Neural cell (in vitro differentiated cells): ENCODE data around the gene NTN4. TPM values are rescaled to one million over a fixed set of nuclear protein-coding genes. Genes with fewer than 3 reads are reported as not detected.

Experiments
- H2AFZ ChIP-seq: fragments of 200-600, 300-800 bp; sonication (generic), shearing (Covaris generic); 2 replicates; pipeline ENCODE4 v1.6.0; 2014; ENCODE audit warnings: low read depth, mild to moderate bottlenecking, antibody characterized with exemption, low read length, moderate library complexity
- H3F3A ChIP-seq: fragments of 200-600 bp; shearing (Covaris generic); 2 replicates; pipeline ENCODE4 v1.6.1; 2016; ENCODE audit warnings: mild to moderate bottlenecking, moderate library complexity, mixed read lengths, antibody characterized with exemption, low read length; ENCODE audit not compliant: insufficient read depth, poor library complexity, severe bottlenecking
- H3K27ac ChIP-seq: fragments of 200-600, 300-800 bp; sonication (generic), shearing (Covaris generic); 2 replicates; pipeline ENCODE4 v1.5.1; 2014; ENCODE audit warnings: mild to moderate bottlenecking, low read length, moderate library complexity
- H3K27me3 ChIP-seq: fragments of 300-800, 200-600 bp; sonication (generic), shearing (Covaris generic); 2 replicates; pipeline ENCODE4 v1.6.0; 2014; ENCODE audit warnings: mild to moderate bottlenecking, low read depth, low read length, moderate library complexity; ENCODE audit not compliant: insufficient read depth
- H3K36me3 ChIP-seq: fragments of 300-800, 200-600 bp; sonication (generic), shearing (Covaris generic); 2 replicates; pipeline ENCODE4 v1.5.1; 2014; ENCODE audit warnings: mild to moderate bottlenecking, antibody characterized with exemption, low read length, moderate library complexity; ENCODE audit not compliant: insufficient read depth
- H3K4me2 ChIP-seq: fragments of 300-800, 200-600 bp; sonication (generic), shearing (Covaris generic); 2 replicates; pipeline ENCODE4 v1.6.0; 2014; ENCODE audit warnings: mild to moderate bottlenecking, low read length
- H3K4me3 ChIP-seq: fragments of 300-800, 200-600 bp; sonication (generic), shearing (Covaris generic); 2 replicates; pipeline ENCODE4 v1.5.1; 2014; ENCODE audit warnings: mild to moderate bottlenecking, low read length, moderate library complexity
- H3K79me2 ChIP-seq: fragments of 200-600 bp; shearing (Covaris generic); replicated peaks from 2 replicates; pipeline ENCODE4 v1.6.0; 2014; ENCODE audit warnings: mild to moderate bottlenecking, low read length, moderate library complexity; ENCODE audit not compliant: insufficient read depth
- H3K9ac ChIP-seq: fragments of 300-800, 200-600 bp; sonication (generic), shearing (Covaris generic); 2 replicates; pipeline ENCODE4 v1.6.1; 2016; ENCODE audit warnings: mild to moderate bottlenecking, low read length, mixed read lengths
- H3K9me2 ChIP-seq: fragments of 200-600 bp; shearing (Covaris generic); 2 replicates; pipeline ENCODE4 v1.6.1; 2016; ENCODE audit warnings: mild to moderate bottlenecking, low read length, mixed read lengths; ENCODE audit not compliant: insufficient read depth
- H3K9me3 ChIP-seq: fragments of 200-600, 300-800 bp; sonication (generic), shearing (Covaris generic); 2 replicates; pipeline ENCODE4 v1.6.1; 2016; ENCODE audit warnings: mild to moderate bottlenecking, mixed run types, low read length, moderate library complexity, mixed read lengths
- H4K20me1 ChIP-seq: fragments of 200-600 bp; shearing (Covaris generic); 2 replicates; pipeline ENCODE4 v1.6.1; 2016; ENCODE audit warnings: mild to moderate bottlenecking, mixed run types; ENCODE audit not compliant: insufficient read depth
- CTCF ChIP-seq: fragments of 450-650 bp; IDR thresholded peaks from 2 replicates; pipeline ENCODE4 v1.5.1; 2014; ENCODE audit warnings: antibody characterized with exemption, mild to moderate bottlenecking, moderate library complexity; ENCODE audit not compliant: poor library complexity, severe bottlenecking
- EP300 ChIP-seq: fragments of 450-650 bp; conservative IDR thresholded peaks from 2 replicates; pipeline ENCODE4 v1.6.1; 2014; ENCODE audit warnings: antibody characterized with exemption, mild to moderate bottlenecking, moderate library complexity; ENCODE audit not compliant: poor library complexity, severe bottlenecking
- EZH2 ChIP-seq: fragments of 200-600, 300-800 bp; shearing (Covaris generic), sonication (generic); IDR thresholded peaks from 2 replicates; pipeline ENCODE4 v1.6.1; 2014; ENCODE audit warnings: antibody characterized with exemption, low read length, borderline replicate concordance, mild to moderate bottlenecking; ENCODE audit not compliant: insufficient read depth, poor library complexity, severe bottlenecking
- MXI1 ChIP-seq: fragments of 450-650 bp; conservative IDR thresholded peaks from 2 replicates; pipeline ENCODE4 v1.6.1; 2014; ENCODE audit warnings: antibody characterized with exemption, mild to moderate bottlenecking; ENCODE audit not compliant: poor library complexity, severe bottlenecking
- POLR2AphosphoS5 ChIP-seq: IDR thresholded peaks from 2 replicates; pipeline ENCODE4 v1.6.1; 2012
- RAD21 ChIP-seq: fragments of 450-650 bp; conservative IDR thresholded peaks from 2 replicates; pipeline ENCODE4 v1.6.1; 2014; ENCODE audit warnings: antibody characterized with exemption, mild to moderate bottlenecking, moderate library complexity
- REST ChIP-seq: IDR thresholded peaks from 2 replicates; pipeline ENCODE4 v1.6.1; 2012; ENCODE audit warnings: borderline replicate concordance
- SMC3 ChIP-seq: fragments of 450-650 bp; conservative IDR thresholded peaks from 2 replicates; pipeline ENCODE4 v1.6.1; 2014; ENCODE audit warnings: antibody characterized with exemption, mild to moderate bottlenecking, moderate library complexity; ENCODE audit not compliant: poor library complexity
- TAF1 ChIP-seq: IDR thresholded peaks from 2 replicates; pipeline ENCODE4 v1.6.1; 2012; ENCODE audit warnings: low read depth
- polyA plus RNA-seq: library from polyadenylated mRNA; depleted of rRNA; stranded (reverse); fragments of >200 nt; gene quantifications from 2 replicates; pipeline ENCODE4 v1.2.3, GENCODE V29; 2014

Gene NTN4
- polyA plus RNA-seq, 1 donor from 2014 or later, result 12.4 TPM

- no peak overlapping the region for H3K4me3 ChIP-seq
- no peak overlapping the region for H3K4me2 ChIP-seq
- no peaks in the 10 kb centered on the region for H3K27me3 ChIP-seq
- H3K9me2 ChIP-seq, result no peaks in the 10 kb centered on the region
- H3K36me3 ChIP-seq, result no peaks in the 10 kb centered on the region
- H4K20me1 ChIP-seq, result no peaks in the 10 kb centered on the region
- H3K9me3 ChIP-seq, result no peaks in the 10 kb centered on the region
- no peaks in the 10 kb centered on the region for H3F3A ChIP-seq
- no peak overlapping the region for H3K27ac ChIP-seq
- no peak overlapping the region for H3K9ac ChIP-seq
- no peak for TF ChIP-seq EP300
- no peak for TF ChIP-seq REST
- no peak for TF ChIP-seq SMC3
- TF ChIP-seq MXI1, result no peak
- no peak for TF ChIP-seq POLR2AphosphoS5
- TF ChIP-seq EZH2, result no peak
- no peak for TF ChIP-seq TAF1
- no peak for TF ChIP-seq RAD21
- no peak for TF ChIP-seq CTCF
- H3K79me2 ChIP-seq, result no peaks in the 10 kb centered on the region
- H2AFZ ChIP-seq, result no peak overlapping the region
Observed at GRCh38 chr12:95687937-95688336, 102.6 kb downstream of the NTN4 start.

GRCh38 chr12:95683418-95683817, 107.1 kb downstream of the NTN4 start:
- H4K20me1 ChIP-seq, result no peaks in the 10 kb centered on the region
- no peak overlapping the region for H2AFZ ChIP-seq
- TF ChIP-seq RAD21, result no peak
- TF ChIP-seq EP300, result no peak
- no peak for TF ChIP-seq SMC3
- no peak for TF ChIP-seq POLR2AphosphoS5
- TF ChIP-seq MXI1, result no peak
- no peak for TF ChIP-seq TAF1
- no peak for TF ChIP-seq EZH2
- TF ChIP-seq REST, result no peak
- TF ChIP-seq CTCF, result no peak
- H3F3A ChIP-seq, result no peaks in the 10 kb centered on the region
- H3K4me3 ChIP-seq, result no peak overlapping the region
- H3K27me3 ChIP-seq, result no peaks in the 10 kb centered on the region
- no peaks in the 10 kb centered on the region for H3K79me2 ChIP-seq
- no peak overlapping the region for H3K9ac ChIP-seq
- no peaks in the 10 kb centered on the region for H3K9me3 ChIP-seq
- no peak overlapping the region for H3K27ac ChIP-seq
- no peaks in the 10 kb centered on the region for H3K36me3 ChIP-seq
- no peaks in the 10 kb centered on the region for H3K9me2 ChIP-seq
- H3K4me2 ChIP-seq, result no peak overlapping the region
